HL-60/S4 (cell line): ENCODE results near the gene WNK1.
"Not testable (repeated sequence)": the region's sequence is repeated elsewhere in the genome, so short reads cannot be mapped to it uniquely, and the experiment has no call there.

Experiments used
- in situ Hi-C: fragments of 300-500 bp; cut with MboI; formaldehyde crosslinking; loops from 2 replicates; pipeline ENCODE4 v1.14.3; 2022; ENCODE audit warnings: low sequenced_read_pairs

The WNK1 gene

GRCh38 chr12:777550-778047 lies 25.2 kb downstream of the WNK1 start:
- in situ Hi-C loops, result no loop called here

DNA sequence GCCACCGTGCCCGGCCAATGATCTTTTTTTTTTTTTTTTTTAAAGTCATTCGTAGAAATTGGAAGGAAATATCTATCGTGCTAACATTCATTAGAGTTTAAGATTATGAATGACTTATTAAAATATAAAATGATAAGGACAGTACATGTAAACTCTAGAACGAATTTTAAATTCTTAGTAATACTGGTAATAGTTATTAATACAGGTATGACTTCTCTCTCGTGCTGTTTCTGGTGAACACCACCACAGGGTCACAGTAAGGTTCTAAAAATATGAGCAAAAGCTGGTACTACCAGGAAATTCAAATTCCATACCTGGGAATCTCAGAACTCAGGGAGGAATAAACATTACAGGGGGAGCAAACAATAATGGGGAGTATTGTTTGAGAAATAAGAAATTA lies 26.2 kb downstream of the WNK1 start:
- in situ Hi-C loops, result no loop called here

DNA sequence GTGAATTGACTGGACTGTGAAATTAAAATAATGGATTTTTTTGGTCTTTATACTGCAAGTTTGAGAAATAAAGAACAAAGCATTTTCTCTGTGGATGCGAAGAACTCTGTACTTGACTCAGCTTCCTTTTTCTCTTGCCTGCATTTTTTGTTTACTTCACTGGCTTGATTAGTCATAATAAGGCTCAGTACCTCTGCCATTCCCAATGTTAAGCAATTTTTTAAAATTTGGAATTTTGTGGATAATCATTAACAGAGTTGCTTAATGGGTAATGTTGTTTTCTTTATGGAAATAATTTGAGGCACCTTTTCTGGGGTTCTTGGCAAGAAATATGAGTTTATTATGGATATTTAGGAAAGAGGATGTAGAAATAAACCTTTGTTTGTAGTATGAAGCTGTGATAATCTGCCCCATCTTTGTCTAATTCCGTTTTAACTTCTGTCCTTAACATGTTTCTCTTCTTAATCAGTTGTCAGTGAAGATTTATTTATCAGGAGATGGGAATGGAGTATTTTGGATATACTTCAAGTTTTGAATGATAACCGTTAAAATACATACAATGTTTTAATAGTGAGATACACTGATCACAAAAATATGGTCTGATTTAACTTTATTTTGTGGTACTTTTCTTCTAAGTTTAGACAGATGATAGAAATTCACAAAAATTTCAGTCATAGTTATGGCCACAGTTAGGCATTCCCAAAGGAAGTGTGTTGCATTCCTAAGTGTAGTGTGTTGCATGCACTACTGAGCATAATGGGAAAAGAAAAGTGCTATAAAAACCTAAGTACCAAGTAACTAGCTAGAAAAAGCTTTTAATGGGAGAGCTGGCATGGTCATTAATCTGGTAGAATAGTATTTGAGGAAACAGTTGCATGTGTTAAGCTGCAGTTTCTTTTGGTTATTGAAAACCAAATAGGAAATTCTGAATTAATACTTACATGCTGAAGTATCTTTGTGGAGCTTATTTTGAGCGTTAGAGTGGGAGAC lies 27.7 kb downstream of the WNK1 start:
- in situ Hi-C loops, result no loop called here

DNA sequence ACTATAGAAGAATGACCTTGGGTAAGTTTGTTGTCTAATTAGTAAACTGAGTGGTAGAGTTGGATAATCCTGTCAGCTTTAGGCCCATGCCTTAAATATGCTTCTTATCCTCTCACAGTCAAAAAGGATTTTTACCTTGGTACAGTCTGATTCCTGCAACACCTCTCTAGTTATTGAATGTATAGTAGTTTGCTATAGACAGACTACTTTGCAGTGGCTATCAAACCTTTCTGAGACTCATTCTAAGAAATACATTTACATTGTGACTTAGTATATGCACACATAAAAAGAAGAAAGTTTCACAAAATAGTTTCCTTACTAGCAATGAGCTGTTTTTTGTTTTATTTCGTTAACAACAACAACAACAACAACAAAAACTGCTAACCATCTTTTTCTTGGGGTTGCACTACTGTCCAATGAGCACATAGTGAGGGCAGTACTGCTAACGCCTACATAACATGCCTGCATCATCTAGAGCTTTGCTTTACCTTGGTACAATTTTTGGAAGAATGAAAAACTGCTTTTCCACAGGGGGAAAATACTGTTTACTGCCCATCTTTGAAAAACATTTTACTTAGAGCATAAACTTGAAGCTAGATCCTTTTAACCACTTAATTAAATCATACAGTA lies 28.5 kb downstream of the WNK1 start:
- in situ Hi-C loops, result no loop called here

GRCh38 chr12:785706-786105 lies 33.3 kb downstream of the WNK1 start:
- in situ Hi-C loops, result no loop called here

DNA sequence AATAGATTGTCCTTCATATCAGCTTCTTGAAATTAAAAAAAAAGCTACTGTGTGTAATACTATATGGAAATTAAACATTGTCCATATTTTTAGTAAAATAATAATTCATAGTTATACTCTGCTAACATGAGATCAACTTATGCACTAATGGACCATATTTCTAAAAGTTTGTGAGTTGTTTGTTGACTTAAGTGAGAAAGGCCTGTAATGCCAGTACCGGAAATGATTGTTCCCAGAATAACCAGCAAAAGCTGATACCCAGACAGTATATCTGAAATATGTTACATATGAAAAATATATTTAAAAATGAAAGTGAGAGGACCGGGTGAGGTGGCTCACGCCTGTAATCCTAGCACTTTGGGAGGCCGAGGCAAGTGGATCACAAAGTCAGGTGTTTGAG lies 35.9 kb downstream of the WNK1 start:
- in situ Hi-C loops, result no loop called here

- in situ Hi-C loops, result not testable (repeated sequence)
Measured at GRCh38 chr12:788762-789161, 36.4 kb downstream of the WNK1 start.

GRCh38 chr12:789852-790563 lies 37.6 kb downstream of the WNK1 start:
- in situ Hi-C loops, result no loop called here

GRCh38 chr12:790608-791007 lies 38.2 kb downstream of the WNK1 start:
- in situ Hi-C loops, result no loop called here

DNA sequence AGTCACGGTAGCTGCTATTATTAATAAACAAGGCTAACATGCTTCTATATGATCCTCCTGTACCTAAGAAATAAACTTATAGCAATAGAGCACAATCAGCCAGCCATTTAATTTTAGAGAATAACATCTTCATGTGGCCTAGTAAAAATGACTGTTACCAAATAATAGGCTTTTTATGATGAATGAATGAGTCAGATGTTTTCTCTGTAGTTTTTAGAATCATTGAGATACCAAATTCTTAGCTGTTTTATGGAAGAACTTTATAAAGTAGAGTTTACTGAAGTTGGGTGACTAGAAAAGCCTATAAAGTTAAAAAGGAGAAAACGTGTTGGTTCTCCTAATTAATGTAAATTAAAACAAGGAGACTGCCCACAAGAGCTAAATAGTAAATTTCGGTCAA lies 40.7 kb downstream of the WNK1 start:
- in situ Hi-C loops, result no loop called here

DNA sequence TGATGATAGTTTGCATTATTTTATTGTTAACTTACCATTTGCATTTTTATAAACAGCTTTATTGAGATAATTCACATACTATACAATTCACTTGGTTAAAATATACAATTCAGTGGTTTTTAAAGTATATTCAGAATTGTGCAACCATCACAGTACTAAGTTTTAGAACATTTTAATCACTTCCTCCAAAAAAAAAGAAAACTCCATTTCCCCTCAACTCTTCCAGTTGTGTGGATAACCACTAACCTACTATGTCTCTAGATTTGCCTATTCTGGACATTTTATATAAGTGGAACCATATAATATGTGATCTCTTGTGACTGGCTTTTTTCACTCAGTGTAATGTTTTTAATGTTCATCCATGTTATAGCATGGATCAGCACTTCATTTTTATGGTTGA lies 41.3 kb downstream of the WNK1 start:
- in situ Hi-C loops, result no loop called here

GRCh38 chr12:795305-795704 lies 42.9 kb downstream of the WNK1 start:
- in situ Hi-C loops, result no loop called here

- in situ Hi-C loops, result loop anchor here (25.0 kb wide), 2 partner anchors 287 to 787 kb away; partner anchors contain the start of gene FBXL14
Measured at GRCh38 chr12:800401-800800, 48.0 kb downstream of the WNK1 start.

DNA sequence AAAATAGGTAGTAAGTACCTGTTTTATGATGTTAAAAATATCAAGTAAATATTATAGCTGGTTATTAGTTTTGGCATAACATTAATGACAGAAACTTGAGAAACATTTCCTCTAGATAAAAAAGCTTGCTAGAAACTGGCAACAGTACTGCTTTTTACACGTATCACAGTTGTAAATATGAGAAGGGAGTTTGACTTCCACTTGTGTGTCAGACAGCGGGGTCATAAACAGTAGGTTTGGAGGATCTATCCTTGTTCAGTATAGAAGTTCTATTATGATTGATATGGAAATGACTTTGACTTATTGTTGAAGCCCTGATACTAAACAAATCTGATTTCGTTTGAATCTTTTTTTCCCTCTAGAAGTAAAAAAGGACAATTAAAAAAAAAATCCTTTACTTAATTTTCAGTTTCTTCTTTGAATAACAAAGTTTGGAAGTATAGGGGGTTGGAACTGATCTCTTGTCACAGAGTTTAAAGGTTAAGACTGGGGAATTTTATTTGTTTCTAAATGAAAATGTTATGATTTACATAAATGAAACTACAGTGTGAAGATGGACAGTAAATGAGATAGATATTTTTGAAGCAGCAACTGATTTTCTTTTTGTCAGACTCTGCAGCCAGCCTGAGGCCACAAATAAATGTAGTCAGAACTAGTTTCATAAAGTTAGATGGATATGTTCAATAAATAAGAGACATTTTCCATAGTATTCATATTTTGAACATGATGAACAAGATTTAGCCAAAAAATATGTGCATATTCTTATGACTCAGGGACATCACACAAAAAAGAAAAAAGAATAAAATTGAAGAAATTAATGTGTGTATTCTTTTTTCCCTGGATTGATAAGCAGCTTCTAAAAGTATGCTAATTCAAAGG lies 50.1 kb downstream of the WNK1 start:
- in situ Hi-C loops, result loop anchor here (25.0 kb wide), 2 partner anchors 285 to 785 kb away; partner anchors contain the start of gene FBXL14

- in situ Hi-C loops, result loop anchor here (25.0 kb wide), 2 partner anchors 282 to 782 kb away; partner anchors contain the start of gene FBXL14
Measured at GRCh38 chr12:805022-805632, 52.7 kb downstream of the WNK1 start.

DNA sequence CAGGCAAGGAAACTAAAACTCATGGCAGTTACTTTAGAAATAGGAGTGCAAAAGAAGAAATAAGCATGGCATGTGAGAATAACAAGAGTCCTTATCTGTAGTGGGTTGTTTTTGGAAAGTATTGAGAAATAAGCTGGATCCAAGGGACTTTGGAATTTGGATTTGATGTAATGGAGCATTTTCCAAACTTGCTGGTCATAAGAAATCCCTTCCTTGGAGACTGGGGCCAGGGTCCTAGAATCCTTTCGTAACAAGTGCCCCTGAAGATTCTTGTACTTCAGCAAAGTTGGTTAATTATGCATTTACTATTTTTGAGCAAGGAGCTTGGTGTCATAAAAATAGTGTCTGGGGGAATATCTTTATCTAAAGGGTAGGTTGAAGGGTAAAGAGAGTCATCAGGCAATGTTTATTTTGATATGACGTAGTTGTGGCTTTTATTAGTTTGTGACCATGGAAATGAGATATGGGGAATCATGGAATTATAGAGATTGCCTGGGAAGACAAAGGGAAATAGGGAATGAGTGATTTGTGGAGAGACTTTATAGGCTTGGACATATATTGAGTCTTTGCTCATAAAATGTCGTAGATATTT lies 53.9 kb downstream of the WNK1 start:
- in situ Hi-C loops, result loop anchor here (25.0 kb wide), 2 partner anchors 281 to 781 kb away; partner anchors contain the start of gene FBXL14

- in situ Hi-C loops, result loop anchor here (25.0 kb wide), 2 partner anchors 280 to 780 kb away; partner anchors contain the start of gene FBXL14
Measured at GRCh38 chr12:807041-807735, 54.8 kb downstream of the WNK1 start.

DNA sequence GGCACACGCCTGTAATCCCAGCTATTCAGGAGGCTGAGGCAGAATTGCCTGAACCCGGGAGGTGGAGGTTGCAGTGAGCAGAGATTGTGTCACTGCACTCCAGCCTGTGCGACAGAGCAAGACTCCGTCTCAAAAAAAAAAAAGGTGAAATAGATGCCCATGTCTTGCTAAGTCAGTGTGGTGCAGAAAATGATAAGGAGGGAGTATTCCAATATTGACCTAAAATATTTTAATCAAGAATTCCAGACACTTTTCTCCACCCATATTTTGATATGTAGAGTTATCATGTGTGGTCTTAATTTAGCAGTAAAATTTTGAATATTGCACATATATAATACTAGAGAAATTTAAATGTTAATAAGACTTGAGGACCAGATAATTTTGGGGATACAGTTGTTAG lies 57.7 kb downstream of the WNK1 start:
- in situ Hi-C loops, result loop anchor here (25.0 kb wide), 2 partner anchors 277 to 777 kb away; partner anchors contain the start of gene FBXL14
